ENCODE data around the gene F13B. TPM values are rescaled to one million over a fixed set of nuclear protein-coding genes. Genes with fewer than 3 reads are reported as not detected.

The F13B gene
- total RNA-seq, 4 donors from 2014 or later = not detected

DNA sequence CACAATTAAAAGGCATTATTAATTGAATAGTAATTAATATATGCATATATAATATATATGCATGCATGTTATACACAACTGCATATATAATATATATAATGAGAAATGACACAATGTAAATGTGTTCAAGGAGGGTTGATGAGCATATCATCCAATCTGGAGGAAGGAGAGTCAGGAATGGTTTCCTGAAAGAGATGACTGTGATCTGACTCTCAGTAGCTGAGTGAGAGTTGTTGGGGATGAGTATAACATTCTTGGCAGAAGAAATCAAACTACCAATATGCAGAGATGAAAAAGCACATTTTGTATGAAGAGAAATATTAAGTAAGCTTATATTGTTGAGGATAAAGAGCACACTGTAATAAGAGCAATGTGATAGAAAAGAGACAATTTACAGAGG is 37.3 kb downstream of the F13B start:
- Histone ChIP-seq H3K4me1 (no peaks in the 10 kb centered on the region), H3K27ac (replicated peaks in 1 of 4) (no peak overlapping the region), H3K36me3 (no peaks in the 10 kb centered on the region), H3K4me3 (no peak overlapping the region), H3K27me3 (no peaks in the 10 kb centered on the region), H3K9me3 (no peaks in the 10 kb centered on the region)
- intact Hi-C loops (cut with DNase I) = no loop called here
- TF ChIP-seq POLR2A (IDR thresholded peaks at IDR 0.05; ENCODE audit: low read depth) (no peak), POLR2AphosphoS5 (IDR thresholded peaks at IDR 0.05) (no peak), EP300 (IDR thresholded peaks at IDR 0.05) (no peak)
- TF ChIP-seq, protein P1, sequence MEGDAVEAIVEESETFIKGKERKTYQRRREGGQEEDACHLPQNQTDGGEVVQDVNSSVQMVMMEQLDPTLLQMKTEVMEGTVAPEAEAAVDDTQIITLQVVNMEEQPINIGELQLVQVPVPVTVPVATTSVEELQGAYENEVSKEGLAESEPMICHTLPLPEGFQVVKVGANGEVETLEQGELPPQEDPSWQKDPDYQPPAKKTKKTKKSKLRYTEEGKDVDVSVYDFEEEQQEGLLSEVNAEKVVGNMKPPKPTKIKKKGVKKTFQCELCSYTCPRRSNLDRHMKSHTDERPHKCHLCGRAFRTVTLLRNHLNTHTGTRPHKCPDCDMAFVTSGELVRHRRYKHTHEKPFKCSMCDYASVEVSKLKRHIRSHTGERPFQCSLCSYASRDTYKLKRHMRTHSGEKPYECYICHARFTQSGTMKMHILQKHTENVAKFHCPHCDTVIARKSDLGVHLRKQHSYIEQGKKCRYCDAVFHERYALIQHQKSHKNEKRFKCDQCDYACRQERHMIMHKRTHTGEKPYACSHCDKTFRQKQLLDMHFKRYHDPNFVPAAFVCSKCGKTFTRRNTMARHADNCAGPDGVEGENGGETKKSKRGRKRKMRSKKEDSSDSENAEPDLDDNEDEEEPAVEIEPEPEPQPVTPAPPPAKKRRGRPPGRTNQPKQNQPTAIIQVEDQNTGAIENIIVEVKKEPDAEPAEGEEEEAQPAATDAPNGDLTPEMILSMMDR (IDR thresholded peaks at IDR 0.05) = no peak
- DNase-seq (ENCODE audit: extremely low spot score) = no peak

DNA sequence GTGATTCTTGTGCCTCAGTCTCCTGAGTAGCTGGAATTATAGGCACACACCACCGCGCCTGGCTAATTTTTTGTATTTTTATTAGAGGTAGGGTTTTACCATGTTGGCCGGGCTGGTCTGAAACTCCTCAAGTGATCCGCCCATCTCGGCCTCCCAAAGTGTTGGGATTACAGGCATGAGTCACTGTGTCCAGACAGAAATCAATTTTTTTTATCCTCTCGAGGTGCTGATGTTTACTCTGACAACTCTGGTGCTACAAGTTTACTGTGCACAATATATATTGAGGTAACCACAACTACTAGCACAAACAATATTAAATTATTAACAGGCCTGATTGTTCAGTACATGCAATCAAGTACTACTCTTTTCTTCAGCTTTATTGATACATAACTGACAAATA is 39.7 kb downstream of the F13B start:
- intact Hi-C loops (cut with DNase I) = no loop called here
- Histone ChIP-seq H3K36me3 (no peaks in the 10 kb centered on the region), H3K9me3 (no peaks in the 10 kb centered on the region)

DNA sequence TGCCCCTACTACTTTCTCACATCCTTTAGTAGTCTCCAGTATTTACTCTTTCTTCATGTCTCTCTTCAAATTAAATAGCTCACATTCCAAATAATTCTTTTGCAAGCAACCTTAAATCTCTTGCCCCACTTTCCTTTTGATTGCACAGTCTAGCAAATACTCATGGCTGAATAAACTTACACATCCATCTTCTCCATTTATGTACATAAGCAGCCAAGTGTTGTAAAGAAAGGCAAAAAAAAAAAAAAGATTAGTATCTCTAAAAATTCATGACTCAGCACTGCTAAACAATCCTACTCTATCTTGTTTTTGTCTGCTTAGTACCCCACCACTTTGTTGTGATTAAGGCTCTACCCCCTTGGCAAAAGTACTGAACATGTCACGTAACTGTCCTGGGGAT is 42.6 kb downstream of the F13B start:
- H3K4me3 ChIP-seq = no peak overlapping the region
- no peaks in the 10 kb centered on the region for H3K36me3 ChIP-seq
- TF ChIP-seq, protein P1 (IDR thresholded peaks at IDR 0.05) = no peak
- TF ChIP-seq POLR2AphosphoS5 (IDR thresholded peaks at IDR 0.05) = no peak
- no peak for TF ChIP-seq EP300 (IDR thresholded peaks at IDR 0.05)
- TF ChIP-seq POLR2A (IDR thresholded peaks at IDR 0.05; ENCODE audit: low read depth) = no peak
- no peak overlapping the region for H3K27ac ChIP-seq (replicated peaks in 1 of 4)
- H3K27me3 ChIP-seq = no peaks in the 10 kb centered on the region
- no peaks in the 10 kb centered on the region for H3K9me3 ChIP-seq
- intact Hi-C loops (cut with DNase I) = no loop called here
- no peak for DNase-seq (ENCODE audit: extremely low spot score)
- no peaks in the 10 kb centered on the region for H3K4me1 ChIP-seq
- WGBS = 48% methylated on average over 1 of the region's 1 CpG

More for the DNA sequence above, 39.7 kb downstream of the F13B start:
- Histone ChIP-seq H3K27ac (replicated peaks in 1 of 4) (no peak overlapping the region), H3K4me3 (no peak overlapping the region), H3K27me3 (no peaks in the 10 kb centered on the region), H3K4me1 (no peaks in the 10 kb centered on the region)
- no peak for DNase-seq (ENCODE audit: extremely low spot score)
- 85% methylated on average over 6 of the region's 6 CpGs for WGBS
- TF ChIP-seq, protein P1 (IDR thresholded peaks at IDR 0.05) = no peak
- TF ChIP-seq POLR2A (IDR thresholded peaks at IDR 0.05; ENCODE audit: low read depth) (no peak), EP300 (IDR thresholded peaks at IDR 0.05) (no peak), POLR2AphosphoS5 (IDR thresholded peaks at IDR 0.05) (no peak)

DNA sequence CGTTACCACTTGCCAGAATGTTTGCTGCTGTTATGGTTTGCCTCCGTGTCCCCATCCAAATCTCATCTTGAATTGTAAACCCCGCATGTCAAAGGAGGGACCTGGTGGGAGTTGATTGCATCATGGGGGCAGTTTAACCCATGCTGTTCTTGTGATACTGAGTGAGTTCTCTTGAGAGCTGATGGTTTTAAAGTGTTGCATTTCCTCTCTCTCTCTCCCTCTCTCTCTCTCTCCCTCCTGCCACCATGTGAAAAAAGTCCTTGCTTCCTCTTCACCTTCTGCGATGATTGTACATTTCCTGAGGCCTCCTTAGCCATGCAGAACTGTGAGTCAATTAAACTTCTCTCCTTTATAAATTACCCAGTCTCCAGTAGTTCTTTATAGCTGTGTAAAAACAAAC is 45.3 kb downstream of the F13B start:
- no peak overlapping the region for H3K27ac ChIP-seq (replicated peaks in 1 of 4)
- DNase-seq (ENCODE audit: extremely low spot score) = no peak
- no peak for TF ChIP-seq POLR2A (IDR thresholded peaks at IDR 0.05; ENCODE audit: low read depth)
- no peak for TF ChIP-seq POLR2AphosphoS5 (IDR thresholded peaks at IDR 0.05)
- TF ChIP-seq EP300 (IDR thresholded peaks at IDR 0.05) = no peak
- TF ChIP-seq, protein P1 (IDR thresholded peaks at IDR 0.05) = no peak
- WGBS = 37% methylated on average over 4 of the region's 4 CpGs
- intact Hi-C loops (cut with DNase I) = no loop called here
- no peaks in the 10 kb centered on the region for H3K9me3 ChIP-seq
- H3K36me3 ChIP-seq = no peaks in the 10 kb centered on the region
- H3K4me3 ChIP-seq = no peak overlapping the region
- no peaks in the 10 kb centered on the region for H3K4me1 ChIP-seq
- H3K27me3 ChIP-seq = no peaks in the 10 kb centered on the region

DNA sequence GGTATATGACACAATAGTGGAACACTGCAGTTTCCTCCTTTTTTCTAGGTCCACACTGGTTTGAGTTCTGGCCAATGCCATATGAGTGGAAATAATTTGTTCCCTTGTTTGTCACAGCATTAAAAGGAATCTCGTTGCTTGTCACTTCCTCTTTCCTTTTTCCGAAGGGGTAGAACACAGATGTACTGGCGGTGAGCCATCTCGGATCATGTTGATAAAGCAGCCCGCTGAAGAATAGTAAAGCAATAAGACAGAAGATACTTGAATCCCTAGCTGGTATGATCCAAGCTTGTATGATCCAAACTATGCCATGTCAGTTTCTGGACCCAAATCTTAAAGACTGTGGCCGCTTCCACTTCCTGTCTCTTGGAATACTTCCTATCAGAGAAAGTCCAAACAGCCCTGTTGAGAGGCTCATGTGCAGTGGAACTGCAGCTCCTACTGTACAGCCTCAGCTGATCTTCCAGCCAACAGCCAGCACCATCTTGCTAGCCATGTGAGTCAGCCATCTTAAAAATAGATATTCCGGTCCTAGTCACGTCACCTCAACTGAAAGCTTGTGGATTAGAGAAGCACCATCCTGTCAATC is 49.4 kb downstream of the F13B start:
- WGBS = 66% methylated on average over 8 of the region's 8 CpGs
- DNase-seq (ENCODE audit: extremely low spot score) = no peak
- no peaks in the 10 kb centered on the region for H3K9me3 ChIP-seq
- no peaks in the 10 kb centered on the region for H3K4me1 ChIP-seq
- no peaks in the 10 kb centered on the region for H3K27me3 ChIP-seq
- TF ChIP-seq POLR2A (IDR thresholded peaks at IDR 0.05; ENCODE audit: low read depth) = no peak
- TF ChIP-seq, protein P1 (IDR thresholded peaks at IDR 0.05) = no peak
- TF ChIP-seq POLR2AphosphoS5 (IDR thresholded peaks at IDR 0.05) = no peak
- TF ChIP-seq EP300 (IDR thresholded peaks at IDR 0.05) = no peak
- intact Hi-C loops (cut with DNase I) = no loop called here
- H3K36me3 ChIP-seq = no peaks in the 10 kb centered on the region
- no peak overlapping the region for H3K4me3 ChIP-seq
- no peak overlapping the region for H3K27ac ChIP-seq (replicated peaks in 1 of 4)
